ENCODE data around the gene SEC11A.

GRCh38 chr15:84643838-84644237 is 72.1 kb downstream of the SEC11A start:
- TF ChIP-seq POLR2A (IDR thresholded peaks at IDR 0.05) (no peak), CTCF (IDR thresholded peaks at IDR 0.05) (no peak)
